B cell (primary cell): ENCODE measurements around the gene KATNAL1. TPM values are rescaled to one million over a fixed set of nuclear protein-coding genes. Genes with fewer than 3 reads are reported as not detected.

Experiments used
- ATAC-seq: fragments of 200-7000 bp; cut with Tn5 transposase; one replicate; pipeline ENCODE4 v1.10.0; 2021; ENCODE audit warnings: low read depth, mild to moderate bottlenecking, moderate number of reproducible peaks, moderate library complexity
- CTCF ChIA-PET: fragments of 350-600 bp; sonication (Branson Sonifier 250); formaldehyde crosslinking; loops from one replicate; lab custom pipeline; 2021; ENCODE audit warnings: antibody characterized with exemption, inconsistent platforms; lab: Charles Lee
- POLR2A ChIA-PET: fragments of 350-600 bp; sonication (Branson Sonifier 250); formaldehyde crosslinking; loops from one replicate; lab custom pipeline; 2021; ENCODE audit warnings: antibody characterized with exemption; lab: Charles Lee
- DNase-seq: peaks from one replicate; pipeline ENCODE4 v3.0.0; 2013
- H2AFZ ChIP-seq: 2 replicates; pipeline ENCODE4 v1.6.1; 2012; ENCODE audit warnings: mild to moderate bottlenecking, low read depth, low read length; ENCODE audit not compliant: insufficient read depth, poor library complexity, severe bottlenecking
- H3K27ac ChIP-seq, 2 donors: 1 replicate in 1 of 2; 2 replicates in 1 of 2; pipeline ENCODE4 v1.5.1; 2012 to 2013; ENCODE audit warnings: low read length in 2 of 2, mild to moderate bottlenecking in 2 of 2, moderate library complexity in 1 of 2
- H3K27me3 ChIP-seq, 4 experiments: fragments of 200-600 bp in 1 of 4; sonication (generic) in 1 of 4; replicated peaks in 1 of 4; 1 replicate in 2 of 4; 2 replicates in 2 of 4; pipeline versions ENCODE4 v1.6.1 to v1.7.0; 2013 to 2016; ENCODE audit warnings: low read length in 3 of 4, mild to moderate bottlenecking in 2 of 4, mixed read lengths in 1 of 4, moderate library complexity in 1 of 4; ENCODE audit not compliant: insufficient read depth in 4 of 4, control insufficient read depth in 3 of 4; ENCODE audit errors: control extremely low read depth in 1 of 4
- H3K36me3 ChIP-seq, 2 experiments: replicated peaks in 1 of 2; 1 replicate in 1 of 2; 2 replicates in 1 of 2; pipeline versions ENCODE4 v1.6.1 to v1.7.1; 2013; ENCODE audit warnings: low read length in 1 of 2; ENCODE audit not compliant: insufficient read depth in 2 of 2, control insufficient read depth in 1 of 2; ENCODE audit errors: control extremely low read depth in 1 of 2, extremely low read depth in 1 of 2
- H3K4me1 ChIP-seq, 2 donors: fragments of 200-600 bp in 1 of 2; sonication (generic) in 1 of 2; 1 replicate in 1 of 2; 2 replicates in 1 of 2; pipeline versions ENCODE4 v1.5.1 to v1.6.1; 2013 to 2017; ENCODE audit warnings: low read length in 2 of 2; ENCODE audit not compliant: control insufficient read depth in 2 of 2, insufficient read depth in 2 of 2
- H3K4me2 ChIP-seq: replicated peaks from 2 replicates; pipeline ENCODE3; 2012; ENCODE audit warnings: mild to moderate bottlenecking, low read depth, low read length; ENCODE audit not compliant: poor library complexity, severe bottlenecking
- H3K4me3 ChIP-seq, 5 experiments: fragments of 200-600 bp in 1 of 5; sonication (generic) in 1 of 5; 1 replicate in 3 of 5; 2 replicates in 2 of 5; pipeline versions ENCODE4 v1.5.1 to v1.7.0; 2011 to 2016; ENCODE audit warnings: low read length in 4 of 5, mild to moderate bottlenecking in 4 of 5, low read depth in 2 of 5, control low read depth in 1 of 5, moderate library complexity in 1 of 5; ENCODE audit not compliant: insufficient read depth in 1 of 5; ENCODE audit errors: control extremely low read depth in 1 of 5, extremely low read depth in 1 of 5
- H3K79me2 ChIP-seq: fragments of 200-600 bp; sonication (generic); one replicate; pipeline ENCODE4 v1.6.0; 2016; ENCODE audit warnings: low read length; ENCODE audit not compliant: control insufficient read depth, insufficient read depth
- H3K9ac ChIP-seq: fragments of 200-600 bp; sonication (generic); 2 replicates; pipeline ENCODE4 v1.6.1; 2017; ENCODE audit warnings: mild to moderate bottlenecking, low read length, moderate library complexity
- H3K9me3 ChIP-seq, 3 donors: one replicate each; pipeline versions ENCODE4 v1.6.1 to v1.7.1; 2013; ENCODE audit warnings: low read length in 2 of 3; ENCODE audit not compliant: control insufficient read depth in 2 of 3, insufficient read depth in 1 of 3; ENCODE audit errors: control extremely low read depth in 1 of 3
- H4K20me1 ChIP-seq: 2 replicates; pipeline ENCODE4 v1.6.0; 2012; ENCODE audit warnings: mild to moderate bottlenecking, low read length; ENCODE audit not compliant: insufficient read depth, control insufficient read depth, poor library complexity, severe bottlenecking
- H3K27ac Mint-ChIP-seq: one replicate; pipeline ENCODE4 v1.8.0; 2021; ENCODE audit warnings: mixed read lengths
- H3K27me3 Mint-ChIP-seq: one replicate; pipeline ENCODE4 v1.8.0; 2021; ENCODE audit warnings: mixed read lengths
- H3K4me1 Mint-ChIP-seq: one replicate; pipeline ENCODE4 v1.8.0; 2021; ENCODE audit warnings: mixed read lengths
- H3K4me3 Mint-ChIP-seq: one replicate; pipeline ENCODE4 v1.8.0; 2021; ENCODE audit warnings: mixed read lengths
- H3K9me3 Mint-ChIP-seq: one replicate; pipeline ENCODE4 v1.8.0; 2022; ENCODE audit warnings: mixed read lengths; ENCODE audit not compliant: insufficient read depth
- CTCF ChIP-seq: fragments of 200-600 bp; IDR thresholded peaks from one replicate; pipeline ENCODE4 v1.8.0; 2022; ENCODE audit warnings: antibody characterized with exemption, mild to moderate bottlenecking
- EZH2 ChIP-seq: IDR thresholded peaks from 2 replicates; pipeline ENCODE4 v1.6.1; 2012; ENCODE audit warnings: borderline replicate concordance, low read depth, mild to moderate bottlenecking, moderate library complexity, low read length; ENCODE audit not compliant: insufficient read depth, poor library complexity, severe bottlenecking
- WGBS: methylation state at CpG from one replicate; pipeline ENCODE4 v1.1.5; 2013; ENCODE audit warnings: missing lambda C conversion rate; ENCODE audit not compliant: insufficient coverage; 5-methylcytosine and 5-hydroxymethylcytosine counted together
- intact Hi-C: fragments of 100-400 bp; cut with micrococcal nuclease; formaldehyde crosslinking; loops from one replicate; pipeline ENCODE4 v1.10.0; 2022
- polyA plus RNA-seq: library from polyadenylated mRNA; depleted of rRNA; stranded (reverse); fragments of >200 nt; gene quantifications from 2 replicates; pipeline ENCODE4 v1.2.3, GENCODE V29; 2012
- total RNA-seq, 2 donors: library from RNA; stranded (reverse); fragments of 120-200 nt in 1 of 2; gene quantifications; 1 replicate in 1 of 2; 2 replicates in 1 of 2; pipeline versions ENCODE4 v1.2.3 to v1.2.4, GENCODE V29; 2013 to 2022

The KATNAL1 gene
- total and polyA plus RNA-seq, 2 donors (not counting 1 experiment from before 2014, with no cell fraction given): 2.7 to 21.9 TPM

DNA sequence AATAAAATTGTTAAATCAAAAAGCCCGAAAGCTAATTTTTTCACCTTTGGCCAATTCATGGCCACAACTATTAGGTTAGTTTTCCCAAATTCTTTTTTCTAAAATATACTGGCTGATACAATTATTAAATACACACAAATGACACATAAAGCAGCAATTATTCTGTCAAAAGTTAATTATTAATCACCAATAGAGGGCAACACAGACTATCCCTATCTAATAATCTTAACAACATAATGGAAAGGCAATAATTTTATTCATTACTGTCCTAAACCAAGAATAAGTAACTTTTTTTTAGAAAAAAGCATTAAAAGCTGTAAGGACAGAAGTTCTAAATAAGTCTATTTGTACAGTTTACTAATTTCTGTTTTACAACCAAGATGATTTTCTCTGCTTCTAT lies 51.7 kb downstream of the KATNAL1 start:
- H3K79me2 ChIP-seq: no peaks in the 10 kb centered on the region
- WGBS: 100% methylated on average over 1 of the region's 1 CpG
- H3K4me1 Mint-ChIP-seq: peaks cover 13% of the 10 kb centered on the region
- H3K4me2 ChIP-seq: no peak overlapping the region
- no peaks in the 10 kb centered on the region for H3K27me3 ChIP-seq
- CTCF ChIA-PET: interaction anchor here (0.6 to 1.5 kb wide), 8 partner anchors 21 to 547 kb away, joined by 3 to 9 read pairs (median 3); partner anchors contain the start of gene KATNAL1
- H3K4me1 ChIP-seq: peaks cover 5 to 6% of the 10 kb centered on the region in 2 donors
- H3K27ac Mint-ChIP-seq: no peak overlapping the region
- no peak overlapping the region for H3K27ac ChIP-seq
- H2AFZ ChIP-seq: no peak overlapping the region
- DNase-seq (peak; percentile 23), ATAC-seq (no peak)
- H4K20me1 ChIP-seq: no peaks in the 10 kb centered on the region
- intact Hi-C loops: loop anchor here (1.0 to 5.0 kb wide), 2 partner anchors 206 to 547 kb away; no protein-coding TSS in a partner anchor
- peaks cover 0 to 1% (median 0%) of the 10 kb centered on the region in 3 donors for H3K9me3 ChIP-seq
- no peak overlapping the region for H3K4me3 Mint-ChIP-seq
- H3K27me3 Mint-ChIP-seq: no peaks in the 10 kb centered on the region
- POLR2A ChIA-PET: no interaction called here
- H3K4me3 ChIP-seq: no peak overlapping the region
- TF ChIP-seq CTCF (peak; percentile 24), EZH2 (no peak)
- H3K36me3 ChIP-seq: peaks cover 0 to 6% of the 10 kb centered on the region in 2 experiments
- H3K9ac ChIP-seq: no peak overlapping the region
- H3K9me3 Mint-ChIP-seq: no peaks in the 10 kb centered on the region

GRCh38 chr13:30253830-30254229 lies 53.5 kb downstream of the KATNAL1 start:
- intact Hi-C loops: no loop called here
- 91% methylated on average over 5 of the region's 7 CpGs for WGBS
- peaks cover 2 to 7% (median 4%) of the 10 kb centered on the region in 3 donors for H3K9me3 ChIP-seq
- ChIA-PET CTCF (interaction anchor here (1.2 kb wide), 1 partner anchor 121 kb away, joined by 5 read pairs; no protein-coding TSS in a partner anchor), POLR2A (interaction anchor here (0.7 kb wide), 2 partner anchors 11 to 363 kb away, joined by 4 to 8 read pairs; no protein-coding TSS in a partner anchor)
- H4K20me1 ChIP-seq: no peaks in the 10 kb centered on the region
- no peak overlapping the region for H2AFZ ChIP-seq
- H3K4me3 ChIP-seq: no peak overlapping the region
- H3K79me2 ChIP-seq: no peaks in the 10 kb centered on the region
- Mint-ChIP-seq H3K4me3 (peak overlapping the region; percentile 57), H3K27me3 (no peaks in the 10 kb centered on the region), H3K9me3 (no peaks in the 10 kb centered on the region), H3K27ac (peak overlapping the region; percentile 32), H3K4me1 (peaks cover 13% of the 10 kb centered on the region)
- TF ChIP-seq CTCF (no peak), EZH2 (no peak)
- H3K27me3 ChIP-seq: no peaks in the 10 kb centered on the region
- H3K9ac ChIP-seq: no peak overlapping the region
- DNase-seq (no peak), ATAC-seq (no peak)
- peaks cover 5 to 6% of the 10 kb centered on the region in 2 donors for H3K4me1 ChIP-seq
- no peak overlapping the region for H3K27ac ChIP-seq
- no peak overlapping the region for H3K4me2 ChIP-seq
- H3K36me3 ChIP-seq: peaks cover 0 to 11% of the 10 kb centered on the region in 2 experiments
